CD14-positive monocyte (primary cell): ENCODE measurements around the gene HOXD12. TPM values are rescaled to one million over a fixed set of nuclear protein-coding genes. Genes with fewer than 3 reads are reported as not detected.

Experiments used
- DNase-seq, 3 donors: peaks; one replicate each; pipeline ENCODE4 v3.0.0-alpha.2; 2011 to 2022
- H2AFZ ChIP-seq: 2 replicates; pipeline ENCODE4 v1.6.0; 2012; ENCODE audit warnings: mild to moderate bottlenecking, low read depth, low read length, inconsistent platforms; ENCODE audit not compliant: insufficient read depth, poor library complexity, severe bottlenecking
- H3K27ac ChIP-seq, 2 donors: 1 replicate in 1 of 2; 2 replicates in 1 of 2; pipeline ENCODE4 v1.5.1; 2012 to 2013; ENCODE audit warnings: low read length in 2 of 2, control low read depth in 1 of 2, inconsistent platforms in 1 of 2, low read depth in 1 of 2, mild to moderate bottlenecking in 1 of 2
- H3K27me3 ChIP-seq, 2 donors: one replicate each; pipeline versions ENCODE4 v1.6.0 to v1.6.1; 2011 to 2013; ENCODE audit warnings: low read length in 2 of 2; ENCODE audit not compliant: control insufficient read depth in 2 of 2, insufficient read depth in 2 of 2
- H3K36me3 ChIP-seq, 2 donors: replicated peaks in 1 of 2; 1 replicate in 1 of 2; 2 replicates in 1 of 2; pipeline versions ENCODE4 v1.5.1 to v1.6.1; 2012 to 2013; ENCODE audit warnings: low read length in 2 of 2, control low read depth in 1 of 2, inconsistent platforms in 1 of 2, mild to moderate bottlenecking in 1 of 2; ENCODE audit not compliant: insufficient read depth in 2 of 2, control insufficient read depth in 1 of 2
- H3K4me1 ChIP-seq, 2 donors: 1 replicate in 1 of 2; 2 replicates in 1 of 2; pipeline versions ENCODE4 v1.5.1 to v1.6.1; 2012 to 2013; ENCODE audit warnings: low read length in 2 of 2, control low read depth in 1 of 2, inconsistent platforms in 1 of 2, mild to moderate bottlenecking in 1 of 2, moderate library complexity in 1 of 2; ENCODE audit not compliant: insufficient read depth in 2 of 2, control insufficient read depth in 1 of 2
- H3K4me2 ChIP-seq: replicated peaks from 2 replicates; pipeline ENCODE3; 2012; ENCODE audit warnings: low read length, moderate library complexity, mild to moderate bottlenecking; ENCODE audit not compliant: poor library complexity, severe bottlenecking; ENCODE audit errors: extremely low read depth
- H3K4me3 ChIP-seq, 3 experiments: fragments of 200-600 bp in 1 of 3; sonication (generic) in 1 of 3; replicated peaks in 1 of 3; 1 replicate in 2 of 3; 2 replicates in 1 of 3; pipeline ENCODE4 v1.5.1; 2011 to 2013; ENCODE audit warnings: low read length in 3 of 3, mild to moderate bottlenecking in 3 of 3, control low read depth in 2 of 3, low read depth in 2 of 3, inconsistent platforms in 1 of 3, moderate library complexity in 1 of 3
- H3K79me2 ChIP-seq: 2 replicates; pipeline ENCODE4 v1.6.0; 2012; ENCODE audit warnings: mild to moderate bottlenecking, control low read depth, inconsistent platforms, low read length, moderate library complexity; ENCODE audit not compliant: insufficient read depth
- H3K9ac ChIP-seq: 2 replicates; pipeline ENCODE4 v1.6.0; 2017; ENCODE audit warnings: low read length, mild to moderate bottlenecking; ENCODE audit not compliant: insufficient read depth, poor library complexity, severe bottlenecking
- H3K9me3 ChIP-seq, 2 donors: replicated peaks in 1 of 2; 1 replicate in 1 of 2; 2 replicates in 1 of 2; pipeline versions ENCODE4 v1.5.1 to v1.6.1; 2012 to 2013; ENCODE audit warnings: low read length in 2 of 2, control low read depth in 1 of 2; ENCODE audit not compliant: control insufficient read depth in 1 of 2, insufficient read depth in 1 of 2
- H4K20me1 ChIP-seq: 2 replicates; pipeline ENCODE4 v1.6.0; 2012; ENCODE audit warnings: mild to moderate bottlenecking, low read length, control low read depth, moderate library complexity; ENCODE audit not compliant: insufficient read depth
- H3K27ac Mint-ChIP-seq, 7 donors: one replicate each; pipeline ENCODE4 v1.8.0; 2020; ENCODE audit warnings: mild to moderate bottlenecking in 7 of 7, mixed read lengths in 7 of 7, moderate library complexity in 6 of 7, inconsistent platforms in 2 of 7
- H3K27me3 Mint-ChIP-seq, 3 donors: one replicate each; pipeline ENCODE4 v1.8.0; 2021 to 2022; ENCODE audit warnings: low read depth in 3 of 3, mild to moderate bottlenecking in 3 of 3, mixed read lengths in 3 of 3, moderate library complexity in 3 of 3, inconsistent platforms in 1 of 3
- H3K36me3 Mint-ChIP-seq, 2 donors: one replicate each; pipeline ENCODE4 v1.8.0; 2020; ENCODE audit warnings: mixed read lengths in 2 of 2, inconsistent platforms in 1 of 2, mild to moderate bottlenecking in 1 of 2
- H3K4me1 Mint-ChIP-seq: one replicate; pipeline ENCODE4 v1.8.0; 2020; ENCODE audit warnings: mild to moderate bottlenecking, mixed read lengths
- H3K4me3 Mint-ChIP-seq, 2 donors: one replicate each; pipeline ENCODE4 v1.8.0; 2020; ENCODE audit warnings: mild to moderate bottlenecking in 2 of 2, mixed read lengths in 2 of 2, moderate library complexity in 1 of 2
- H3K9me3 Mint-ChIP-seq, 7 donors: one replicate each; pipeline ENCODE4 v1.8.0; 2020 to 2022; ENCODE audit warnings: mixed read lengths in 7 of 7, mild to moderate bottlenecking in 6 of 7, moderate library complexity in 6 of 7, inconsistent platforms in 2 of 7
- CTCF ChIP-seq: fragments of 200-600 bp; IDR thresholded peaks from one replicate; pipeline ENCODE4 v1.8.0; 2022; ENCODE audit warnings: antibody characterized with exemption, mild to moderate bottlenecking
- WGBS: methylation state at CpG from one replicate; pipeline ENCODE4 v1.1.5; 2013; ENCODE audit warnings: missing lambda C conversion rate; ENCODE audit not compliant: insufficient coverage; 5-methylcytosine and 5-hydroxymethylcytosine counted together
- intact Hi-C, 2 donors: fragments of 100-400 bp; cut with micrococcal nuclease; formaldehyde crosslinking; loops; one replicate each; pipeline versions ENCODE4 v1.15.0 to v1.15.1; 2023
- polyA plus RNA-seq, 3 donors: library from polyadenylated mRNA; depleted of rRNA in 1 of 3; unstranded in 2 of 3; stranded (reverse) in 1 of 3; fragments of 300-500 nt in 2 of 3; fragments of >200 nt in 1 of 3; fragmentation: Illumina TruSeq in 2 of 3; gene quantifications; 1 replicate in 2 of 3; 2 replicates in 1 of 3; pipeline ENCODE4 v1.2.3, GENCODE V29; 2012 to 2021

HOXD12 gene
- polyA plus RNA-seq, 3 donors = not detected

- Mint-ChIP-seq H3K36me3 (peaks cover 0 to 10% of the 10 kb centered on the region in 2 donors), H3K9me3 (peaks cover 0 to 39% (median 28%) of the 10 kb centered on the region in 7 donors), H3K4me1 (peaks cover 35% of the 10 kb centered on the region), H3K27ac (no peak overlapping the region), H3K27me3 (peaks cover 94 to 100% (median 95%) of the 10 kb centered on the region in 3 donors), H3K4me3 (peak overlapping the region in 1 of 2 donors; percentile 68)
- TF ChIP-seq CTCF = no peak
- Histone ChIP-seq H4K20me1 (no peaks in the 10 kb centered on the region), H3K9ac (no peak overlapping the region), H3K4me2 (no peak overlapping the region), H3K4me1 (peaks cover 20 to 23% of the 10 kb centered on the region in 2 donors), H3K4me3 (no peak overlapping the region), H2AFZ (no peak overlapping the region), H3K36me3 (no peaks in the 10 kb centered on the region), H3K9me3 (peaks cover 7 to 57% of the 10 kb centered on the region in 2 donors), H3K27me3 (peaks cover 99% of the 10 kb centered on the region in 2 donors), H3K27ac (no peak overlapping the region), H3K79me2 (no peaks in the 10 kb centered on the region)
- 0% methylated on average over 1 of the region's 2 CpGs for WGBS
- intact Hi-C loops = no loop called here
- DNase-seq = no peak
These were observed 37.6 kb downstream of the HOXD12 start for GRCh38 chr2:176137252-176137580.

- Histone ChIP-seq H3K4me2 (no peak overlapping the region), H3K36me3 (no peaks in the 10 kb centered on the region), H3K79me2 (no peaks in the 10 kb centered on the region), H3K27me3 (peaks cover 99% of the 10 kb centered on the region in 2 donors), H4K20me1 (no peaks in the 10 kb centered on the region), H2AFZ (no peak overlapping the region), H3K4me3 (no peak overlapping the region), H3K4me1 (peaks cover 17 to 19% of the 10 kb centered on the region in 2 donors), H3K27ac (no peak overlapping the region), H3K9ac (no peak overlapping the region), H3K9me3 (peaks cover 7 to 50% of the 10 kb centered on the region in 2 donors)
- peak overlapping the region in 1 of 2 donors; percentile 68 for H3K4me3 Mint-ChIP-seq
- TF ChIP-seq CTCF = no peak
- peaks cover 0 to 35% (median 26%) of the 10 kb centered on the region in 7 donors for H3K9me3 Mint-ChIP-seq
- no peak overlapping the region for H3K27ac Mint-ChIP-seq
- peaks cover 0 to 10% of the 10 kb centered on the region in 2 donors for H3K36me3 Mint-ChIP-seq
- peaks cover 93 to 100% (median 94%) of the 10 kb centered on the region in 3 donors for H3K27me3 Mint-ChIP-seq
- intact Hi-C loops = no loop called here
- 42% methylated on average over 2 of the region's 8 CpGs for WGBS
- H3K4me1 Mint-ChIP-seq = peaks cover 31% of the 10 kb centered on the region
- DNase-seq = no peak
These were observed 38.3 kb downstream of the HOXD12 start for GRCh38 chr2:176137906-176138305.
